Caco-2 (cell line): ENCODE measurements around the gene DUOXA1. TPM values are rescaled to one million over a fixed set of nuclear protein-coding genes. Genes with fewer than 3 reads are reported as not detected.

ENCODE experiments used
- BruUV-seq: library from RNA; stranded (reverse); fragments of 400-500 nt; replicated peaks from 2 replicates; lab custom pipeline; 2021; lab: Mats Ljungman, UMichigan
- CTCF ChIA-PET: fragments of 300-600 bp; sonication (Branson Sonifier 250); formaldehyde crosslinking; loops from one replicate; lab custom pipeline; 2022; ENCODE audit warnings: antibody characterized with exemption; lab: Charles Lee
- POLR2A ChIA-PET: fragments of 300-600 bp; sonication (Branson Sonifier 250); formaldehyde crosslinking; loops from one replicate; lab custom pipeline; 2022; ENCODE audit warnings: antibody characterized with exemption; lab: Charles Lee
- DNase-seq, 2 experiments: peaks; one replicate each; pipeline versions ENCODE4 v3.0.0 to v3.0.0-alpha.2; 2020 to 2022
- H3K27me3 ChIP-seq: replicated peaks from 2 replicates; pipeline ENCODE4 v1.6.0; 2011; ENCODE audit warnings: low read length; ENCODE audit not compliant: control insufficient read depth, insufficient read depth
- H3K36me3 ChIP-seq: 2 replicates; pipeline ENCODE4 v1.5.1; 2011; ENCODE audit warnings: low read length; ENCODE audit not compliant: control insufficient read depth, insufficient read depth
- H3K4me1 ChIP-seq: fragments of 250-450 bp; sonication (Bioruptor Pico); 2 replicates; pipeline ENCODE4 v1.5.1; 2020; ENCODE audit warnings: mild to moderate bottlenecking
- H3K4me3 ChIP-seq: 2 replicates; pipeline ENCODE4 v1.5.1; 2011; ENCODE audit warnings: low read depth, mild to moderate bottlenecking, control low read depth, low read length
- H3K9me3 ChIP-seq: fragments of 250-450 bp; sonication (Bioruptor Pico); 2 replicates; pipeline ENCODE4 v1.5.1; 2020; ENCODE audit warnings: mild to moderate bottlenecking, moderate library complexity
- H3K27ac Mint-ChIP-seq: one replicate; pipeline ENCODE4 v1.8.0; 2022; ENCODE audit warnings: mixed read lengths; ENCODE audit not compliant: unreplicated experiment
- H3K27me3 Mint-ChIP-seq: one replicate; pipeline ENCODE4 v1.8.0; 2022; ENCODE audit warnings: mixed read lengths; ENCODE audit not compliant: insufficient read depth, unreplicated experiment
- H3K36me3 Mint-ChIP-seq: one replicate; pipeline ENCODE4 v1.8.0; 2022; ENCODE audit warnings: mild to moderate bottlenecking, mixed read lengths; ENCODE audit not compliant: insufficient read depth, unreplicated experiment
- H3K4me1 Mint-ChIP-seq: one replicate; pipeline ENCODE4 v1.8.0; 2022; ENCODE audit warnings: low read depth, mixed read lengths; ENCODE audit not compliant: unreplicated experiment
- H3K4me3 Mint-ChIP-seq: one replicate; pipeline ENCODE4 v1.8.0; 2022; ENCODE audit warnings: mild to moderate bottlenecking, moderate library complexity, mixed read lengths; ENCODE audit not compliant: unreplicated experiment
- H3K9me3 Mint-ChIP-seq: one replicate; pipeline ENCODE4 v1.8.0; 2022; ENCODE audit warnings: mixed read lengths; ENCODE audit not compliant: unreplicated experiment
- intact Hi-C: fragments of 100-400 bp; cut with micrococcal nuclease; formaldehyde crosslinking; loops from one replicate; pipeline ENCODE4 v1.10.0; 2022; ENCODE audit not compliant: unreplicated experiment
- total RNA-seq: library from RNA; stranded (reverse); gene quantifications from 2 replicates; pipeline ENCODE4 v1.2.3, GENCODE V29; 2022
- TF ChIP-seq, protein P1 (sequence below), 2 experiments: fragments of 200-600 bp in 1 of 2; IDR thresholded peaks; 1 replicate in 1 of 2; 2 replicates in 1 of 2; pipeline versions ENCODE4 v1.5.1 to v1.8.0; 2011 to 2022; ENCODE audit warnings: antibody characterized with exemption in 1 of 2, control low read depth in 1 of 2, inconsistent platforms in 1 of 2, low read depth in 1 of 2, low read length in 1 of 2, mild to moderate bottlenecking in 1 of 2, moderate library complexity in 1 of 2; ENCODE audit not compliant: insufficient read depth in 1 of 2, severe bottlenecking in 1 of 2, unreplicated experiment in 1 of 2

Gene DUOXA1
- total RNA-seq, 1 experiment from 2014 or later: not detected

DNA sequence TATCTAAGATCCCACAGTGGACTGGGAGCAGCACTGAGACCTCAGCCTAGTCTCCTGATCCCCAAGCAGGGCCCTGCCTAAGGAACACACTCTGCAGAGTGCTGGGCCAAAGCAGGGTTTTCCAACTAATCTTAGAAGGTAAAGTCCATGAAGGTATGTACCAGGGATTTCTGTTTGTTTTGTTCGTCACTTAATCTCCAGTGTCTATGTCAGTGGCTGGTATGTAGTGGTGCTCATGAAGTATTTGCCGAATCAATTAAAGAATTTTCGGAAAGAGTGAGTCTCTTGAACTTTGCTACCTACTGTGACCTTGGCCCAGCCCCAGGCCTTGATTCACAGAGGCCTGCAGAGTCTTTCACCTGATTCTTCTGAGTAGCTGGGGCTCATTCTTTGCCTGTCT, 1.8 kb upstream of the DUOXA1 start:
- H3K4me3 Mint-ChIP-seq: no peak overlapping the region

DNA sequence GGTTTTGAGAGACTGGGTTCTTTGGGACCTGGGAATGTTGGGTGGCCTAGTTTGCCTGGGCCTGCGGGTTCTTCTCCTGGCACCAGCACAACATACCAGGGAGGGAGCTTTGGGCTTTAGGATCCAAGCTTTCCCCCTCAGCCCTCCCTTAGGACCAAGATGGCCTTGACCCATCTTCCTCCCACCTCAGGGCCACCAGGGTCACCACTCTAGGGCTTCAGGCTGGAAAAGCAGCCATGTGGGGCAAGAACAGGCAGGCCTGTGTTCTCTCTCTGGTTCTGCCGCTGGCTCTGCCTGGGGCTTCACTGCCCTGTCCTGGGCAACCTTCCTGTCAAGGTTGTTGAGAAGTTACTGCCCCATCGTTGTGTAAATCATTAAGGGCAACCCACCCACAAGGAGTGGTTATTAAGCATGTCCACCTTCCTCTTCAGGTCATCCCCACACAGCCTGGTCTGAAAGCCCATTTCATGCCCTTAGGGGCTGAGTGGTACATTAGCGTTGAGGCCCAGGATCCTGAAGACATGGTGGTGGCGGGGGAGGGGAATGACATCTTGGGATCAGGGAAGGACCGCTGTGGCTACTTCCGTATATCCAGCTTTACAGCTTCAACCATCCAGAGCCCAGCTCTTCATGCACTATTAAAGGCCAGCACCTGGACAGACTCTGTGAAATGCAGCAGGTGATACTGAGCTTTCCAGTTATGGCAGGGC, 767 bp upstream of the DUOXA1 start:
- ChIA-PET POLR2A (no interaction called here), CTCF (interaction anchor here (0.7 to 0.9 kb wide), 2 partner anchors 12 to 320 kb away, joined by 3 read pairs; no protein-coding TSS in a partner anchor)
- Histone ChIP-seq H3K36me3 (no peaks in the 10 kb centered on the region), H3K27me3 (no peaks in the 10 kb centered on the region), H3K9me3 (no peaks in the 10 kb centered on the region), H3K4me1 (no peaks in the 10 kb centered on the region), H3K4me3 (no peak overlapping the region)
- peaks cover 8% of the 10 kb centered on the region for H3K4me1 Mint-ChIP-seq
- intact Hi-C loops: no loop called here
- peaks cover 11% of the 10 kb centered on the region for H3K9me3 Mint-ChIP-seq
- H3K36me3 Mint-ChIP-seq: no peaks in the 10 kb centered on the region
- DNase-seq: no peak
- no peak overlapping the region for H3K27ac Mint-ChIP-seq
- TF ChIP-seq, protein P1, sequence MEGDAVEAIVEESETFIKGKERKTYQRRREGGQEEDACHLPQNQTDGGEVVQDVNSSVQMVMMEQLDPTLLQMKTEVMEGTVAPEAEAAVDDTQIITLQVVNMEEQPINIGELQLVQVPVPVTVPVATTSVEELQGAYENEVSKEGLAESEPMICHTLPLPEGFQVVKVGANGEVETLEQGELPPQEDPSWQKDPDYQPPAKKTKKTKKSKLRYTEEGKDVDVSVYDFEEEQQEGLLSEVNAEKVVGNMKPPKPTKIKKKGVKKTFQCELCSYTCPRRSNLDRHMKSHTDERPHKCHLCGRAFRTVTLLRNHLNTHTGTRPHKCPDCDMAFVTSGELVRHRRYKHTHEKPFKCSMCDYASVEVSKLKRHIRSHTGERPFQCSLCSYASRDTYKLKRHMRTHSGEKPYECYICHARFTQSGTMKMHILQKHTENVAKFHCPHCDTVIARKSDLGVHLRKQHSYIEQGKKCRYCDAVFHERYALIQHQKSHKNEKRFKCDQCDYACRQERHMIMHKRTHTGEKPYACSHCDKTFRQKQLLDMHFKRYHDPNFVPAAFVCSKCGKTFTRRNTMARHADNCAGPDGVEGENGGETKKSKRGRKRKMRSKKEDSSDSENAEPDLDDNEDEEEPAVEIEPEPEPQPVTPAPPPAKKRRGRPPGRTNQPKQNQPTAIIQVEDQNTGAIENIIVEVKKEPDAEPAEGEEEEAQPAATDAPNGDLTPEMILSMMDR (IDR thresholded peaks at IDR 0.05; ENCODE audit: insufficient read depth in 1 of 2, low read depth in 1 of 2, low read length in 1 of 2, severe bottlenecking in 1 of 2, unreplicated experiment in 1 of 2): no peak
- no peak overlapping the region for H3K4me3 Mint-ChIP-seq
- H3K27me3 Mint-ChIP-seq: no peaks in the 10 kb centered on the region
- no TSS peak for BruUV-seq

More for the DNA sequence above, 1.8 kb upstream of the DUOXA1 start:
- Histone ChIP-seq H3K4me1 (no peaks in the 10 kb centered on the region), H3K4me3 (no peak overlapping the region), H3K27me3 (no peaks in the 10 kb centered on the region), H3K9me3 (no peaks in the 10 kb centered on the region), H3K36me3 (no peaks in the 10 kb centered on the region)
- intact Hi-C loops: no loop called here
- Mint-ChIP-seq H3K4me1 (peaks cover under 1% of the 10 kb centered on the region), H3K27me3 (no peaks in the 10 kb centered on the region), H3K9me3 (peaks cover under 1% of the 10 kb centered on the region), H3K36me3 (no peaks in the 10 kb centered on the region), H3K27ac (no peak overlapping the region)
- no peak for DNase-seq
- CTCF ChIA-PET: interaction anchor here (0.9 to 1.0 kb wide), 2 partner anchors 13 to 36 kb away, joined by 3 read pairs; no protein-coding TSS in a partner anchor
- TF ChIP-seq, protein P1 (IDR thresholded peaks at IDR 0.05; ENCODE audit: insufficient read depth in 1 of 2, low read depth in 1 of 2, low read length in 1 of 2, severe bottlenecking in 1 of 2, unreplicated experiment in 1 of 2): no peak
- POLR2A ChIA-PET: no interaction called here
- BruUV-seq: no TSS peak

DNA sequence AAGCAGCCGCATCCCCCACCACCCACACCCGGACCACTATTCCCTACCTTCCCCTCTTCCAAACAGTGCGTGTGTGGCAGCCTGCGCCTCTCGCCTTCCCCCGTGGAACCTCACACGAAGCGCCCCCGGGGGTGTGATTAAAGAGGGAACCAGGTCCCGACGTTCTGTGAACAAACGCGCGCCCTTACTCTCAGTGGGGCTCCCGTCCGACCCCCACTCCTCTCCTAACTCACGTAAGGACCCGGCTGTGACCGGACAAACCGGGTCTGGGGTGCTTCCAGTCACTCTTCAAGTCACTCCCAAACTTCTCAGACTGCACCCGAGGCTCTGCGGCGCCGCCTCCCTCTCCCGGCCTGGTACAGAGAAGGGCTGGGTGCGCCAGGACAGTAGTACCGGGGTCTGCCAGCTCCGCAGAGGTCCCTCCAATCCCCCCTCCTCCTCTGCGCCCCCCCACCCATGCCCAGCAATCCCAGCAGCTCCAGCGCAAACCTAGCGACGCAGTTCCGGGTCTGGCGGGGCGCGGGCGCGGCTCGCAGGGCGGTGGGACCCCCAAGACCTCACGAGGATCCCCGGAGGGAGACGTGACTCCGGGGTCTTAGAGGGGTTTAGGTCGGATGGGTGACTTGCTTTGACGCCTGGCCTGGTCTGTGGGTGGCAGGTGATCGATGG, 574 bp downstream of the DUOXA1 start:
- ChIA-PET CTCF (no interaction called here), POLR2A (no interaction called here)
- no peaks in the 10 kb centered on the region for H3K27me3 ChIP-seq
- no peak overlapping the region for H3K4me3 ChIP-seq
- no TSS peak for BruUV-seq
- H3K4me3 Mint-ChIP-seq: no peak overlapping the region
- intact Hi-C loops: no loop called here
- no peaks in the 10 kb centered on the region for H3K9me3 ChIP-seq
- H3K36me3 ChIP-seq: no peaks in the 10 kb centered on the region
- H3K4me1 Mint-ChIP-seq: peaks cover 10% of the 10 kb centered on the region
- H3K4me1 ChIP-seq: no peaks in the 10 kb centered on the region
- H3K36me3 Mint-ChIP-seq: no peaks in the 10 kb centered on the region
- no peak for DNase-seq
- H3K27me3 Mint-ChIP-seq: no peaks in the 10 kb centered on the region
- peaks cover 12% of the 10 kb centered on the region for H3K9me3 Mint-ChIP-seq
- TF ChIP-seq, protein P1 (IDR thresholded peaks at IDR 0.05; ENCODE audit: insufficient read depth in 1 of 2, low read depth in 1 of 2, low read length in 1 of 2, severe bottlenecking in 1 of 2, unreplicated experiment in 1 of 2): no peak
- no peak overlapping the region for H3K27ac Mint-ChIP-seq
